HG03457 (cell line): ENCODE data around the gene TMA16.

ENCODE experiments used
- ATAC-seq: cut with Tn5 transposase; IDR thresholded peaks from one replicate; pipeline ENCODE4 v1.9.1; 2021; ENCODE audit warnings: moderate number of reproducible peaks; ENCODE audit not compliant: unreplicated experiment

The TMA16 gene

DNA sequence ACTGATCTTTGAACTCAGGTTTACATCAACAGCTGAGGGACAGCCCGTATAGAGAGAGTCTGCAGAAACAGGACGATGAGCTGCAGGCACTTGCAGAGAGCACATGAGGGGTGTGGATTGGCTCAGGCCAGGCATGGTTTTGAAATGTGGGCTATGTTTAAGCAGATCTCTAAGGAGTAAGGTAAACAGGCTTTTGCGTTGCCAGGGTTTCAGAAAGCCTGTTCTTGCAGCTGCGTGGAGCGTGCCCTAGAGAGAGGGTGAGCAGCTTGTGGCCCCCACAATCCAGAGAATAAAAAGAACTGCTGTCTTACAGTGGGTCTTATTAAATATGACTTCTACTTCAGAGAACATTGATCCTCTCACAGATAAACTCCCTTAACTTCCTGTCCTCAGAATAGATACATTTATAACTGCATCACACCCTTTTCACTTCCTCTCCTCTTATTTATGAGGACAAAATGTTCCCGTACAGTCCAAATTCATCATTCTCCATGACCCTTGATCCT, 64.1 kb downstream of the TMA16 start:
- no peak for ATAC-seq

- peak; percentile 53 for ATAC-seq
Observed at GRCh38 chr4:163562496-163562895, 68.0 kb downstream of the TMA16 start.

DNA sequence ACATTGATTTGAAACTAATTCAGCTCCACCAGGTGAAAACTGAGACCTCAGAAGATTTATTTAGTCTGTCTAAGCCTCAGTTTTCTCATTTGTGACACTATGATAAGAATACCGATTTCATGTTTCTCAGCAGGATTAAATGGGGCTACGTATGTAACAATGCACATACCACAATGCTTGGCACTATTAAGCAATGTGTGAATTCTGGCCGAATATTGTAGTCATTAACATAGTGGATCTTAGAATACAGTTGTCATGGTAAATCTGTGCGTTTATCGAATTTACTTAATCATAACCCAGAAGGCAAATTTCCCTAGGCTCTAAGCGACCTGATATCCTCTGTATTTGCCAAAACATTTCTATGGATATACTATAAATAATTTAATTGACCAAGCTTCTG, 69.1 kb downstream of the TMA16 start:
- ATAC-seq = no peak

GRCh38 chr4:163564221-163564720, 69.8 kb downstream of the TMA16 start:
- ATAC-seq = no peak

GRCh38 chr4:163565226-163566135, 71.0 kb downstream of the TMA16 start:
- no peak for ATAC-seq

DNA sequence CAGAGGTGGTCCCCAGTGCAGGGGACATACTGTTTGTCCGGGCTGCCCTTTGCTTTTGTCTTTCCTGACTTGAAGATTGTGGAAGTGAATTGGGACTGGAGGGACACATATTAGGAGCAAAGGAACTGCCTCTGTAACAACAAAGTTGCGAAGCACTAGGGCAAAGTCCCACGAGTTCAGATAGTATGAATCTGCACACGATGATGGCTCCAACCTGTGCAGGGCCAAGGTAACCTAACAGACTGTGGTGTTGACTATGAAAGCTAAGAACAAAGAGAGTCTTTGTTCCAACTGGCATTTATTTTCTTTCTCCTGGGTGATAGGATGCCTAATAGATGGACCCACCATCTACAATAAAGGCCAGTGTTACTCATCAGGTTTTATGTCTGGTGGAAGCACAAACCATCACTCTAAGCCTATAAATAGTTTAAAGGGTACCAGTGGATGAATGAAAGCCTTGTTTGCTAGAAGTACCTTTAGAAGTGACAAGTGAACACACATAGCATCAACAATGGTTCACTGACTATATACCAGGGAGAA, 71.8 kb downstream of the TMA16 start:
- ATAC-seq = no peak

- ATAC-seq = peak; percentile 81
Observed at GRCh38 chr4:163568843-163569242, 74.4 kb downstream of the TMA16 start.
